GM06990 (cell line): ENCODE results near the gene STK25.

Experiments used
- DNase-seq: peaks from one replicate; pipeline ENCODE4 v3.0.0-alpha.2; 2011; ENCODE audit not compliant: insufficient read length; ENCODE audit errors: extremely low read depth
- H3K27me3 ChIP-seq: replicated peaks from 2 replicates; pipeline ENCODE4 v1.6.0; 2011; ENCODE audit warnings: low read length; ENCODE audit not compliant: control insufficient read depth, insufficient read depth
- H3K36me3 ChIP-seq: 2 replicates; pipeline ENCODE4 v1.5.1; 2011; ENCODE audit warnings: low read length; ENCODE audit not compliant: control insufficient read depth, insufficient read depth
- H3K4me3 ChIP-seq: replicated peaks from 2 replicates; pipeline ENCODE4 v1.5.1; 2011; ENCODE audit warnings: low read depth, mild to moderate bottlenecking, control low read depth, low read length
- TF ChIP-seq, protein P1 (sequence below): IDR thresholded peaks from 2 replicates; pipeline ENCODE4 v1.5.1; 2011; ENCODE audit warnings: low read length, control low read depth, mild to moderate bottlenecking, inconsistent platforms; ENCODE audit not compliant: insufficient read depth, poor library complexity, severe bottlenecking

The STK25 gene

GRCh38 chr2:241503776-241504392, 4.5 kb downstream of the STK25 start:
- peaks cover 5% of the 10 kb centered on the region for H3K36me3 ChIP-seq
- DNase-seq: no peak

GRCh38 chr2:241502281-241502680, 6.1 kb downstream of the STK25 start:
- TF ChIP-seq, protein P1, sequence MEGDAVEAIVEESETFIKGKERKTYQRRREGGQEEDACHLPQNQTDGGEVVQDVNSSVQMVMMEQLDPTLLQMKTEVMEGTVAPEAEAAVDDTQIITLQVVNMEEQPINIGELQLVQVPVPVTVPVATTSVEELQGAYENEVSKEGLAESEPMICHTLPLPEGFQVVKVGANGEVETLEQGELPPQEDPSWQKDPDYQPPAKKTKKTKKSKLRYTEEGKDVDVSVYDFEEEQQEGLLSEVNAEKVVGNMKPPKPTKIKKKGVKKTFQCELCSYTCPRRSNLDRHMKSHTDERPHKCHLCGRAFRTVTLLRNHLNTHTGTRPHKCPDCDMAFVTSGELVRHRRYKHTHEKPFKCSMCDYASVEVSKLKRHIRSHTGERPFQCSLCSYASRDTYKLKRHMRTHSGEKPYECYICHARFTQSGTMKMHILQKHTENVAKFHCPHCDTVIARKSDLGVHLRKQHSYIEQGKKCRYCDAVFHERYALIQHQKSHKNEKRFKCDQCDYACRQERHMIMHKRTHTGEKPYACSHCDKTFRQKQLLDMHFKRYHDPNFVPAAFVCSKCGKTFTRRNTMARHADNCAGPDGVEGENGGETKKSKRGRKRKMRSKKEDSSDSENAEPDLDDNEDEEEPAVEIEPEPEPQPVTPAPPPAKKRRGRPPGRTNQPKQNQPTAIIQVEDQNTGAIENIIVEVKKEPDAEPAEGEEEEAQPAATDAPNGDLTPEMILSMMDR: no peak
- H3K36me3 ChIP-seq: peaks cover 16% of the 10 kb centered on the region

More at GRCh38 chr2:241503776-241504392, 4.5 kb downstream of the STK25 start:
- Histone ChIP-seq H3K27me3 (no peaks in the 10 kb centered on the region), H3K4me3 (no peak overlapping the region)
- TF ChIP-seq, protein P1: no peak

DNA sequence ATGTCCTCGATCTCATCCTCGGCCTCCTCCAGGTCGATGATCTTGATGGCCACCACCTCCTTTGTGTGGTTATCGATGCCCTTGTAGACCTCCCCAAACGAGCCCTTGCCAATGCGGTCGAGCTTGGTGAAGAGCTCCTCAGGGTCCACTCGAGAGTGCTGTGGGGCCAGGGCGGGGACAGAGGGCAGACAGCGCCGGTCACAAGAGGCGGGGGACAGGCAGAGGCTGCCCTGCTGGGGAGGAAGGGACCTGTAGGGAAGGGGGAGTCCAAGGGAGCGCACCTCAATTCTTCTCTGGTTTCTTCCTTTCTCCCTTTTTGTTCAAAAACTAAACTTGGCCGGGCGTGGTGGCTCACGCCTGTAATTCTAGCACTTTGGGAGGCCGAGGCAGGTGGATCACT, 6.8 kb downstream of the STK25 start:
- TF ChIP-seq, protein P1: no peak
- Histone ChIP-seq H3K27me3 (no peaks in the 10 kb centered on the region), H3K36me3 (peaks cover 18% of the 10 kb centered on the region), H3K4me3 (no peak overlapping the region)
- no peak for DNase-seq

More at GRCh38 chr2:241502281-241502680, 6.1 kb downstream of the STK25 start:
- Histone ChIP-seq H3K27me3 (no peaks in the 10 kb centered on the region), H3K4me3 (no peak overlapping the region)
- no peak for DNase-seq

GRCh38 chr2:241501099-241501541, 7.3 kb downstream of the STK25 start:
- no peaks in the 10 kb centered on the region for H3K27me3 ChIP-seq
- H3K36me3 ChIP-seq: peaks cover 21% of the 10 kb centered on the region
- no peak overlapping the region for H3K4me3 ChIP-seq
- TF ChIP-seq, protein P1: no peak
- no peak for DNase-seq

GRCh38 chr2:241500431-241500975, 7.9 kb downstream of the STK25 start:
- TF ChIP-seq, protein P1: no peak
- H3K27me3 ChIP-seq: no peaks in the 10 kb centered on the region
- no peak overlapping the region for H3K4me3 ChIP-seq
- H3K36me3 ChIP-seq: peaks cover 25% of the 10 kb centered on the region
- DNase-seq: no peak

DNA sequence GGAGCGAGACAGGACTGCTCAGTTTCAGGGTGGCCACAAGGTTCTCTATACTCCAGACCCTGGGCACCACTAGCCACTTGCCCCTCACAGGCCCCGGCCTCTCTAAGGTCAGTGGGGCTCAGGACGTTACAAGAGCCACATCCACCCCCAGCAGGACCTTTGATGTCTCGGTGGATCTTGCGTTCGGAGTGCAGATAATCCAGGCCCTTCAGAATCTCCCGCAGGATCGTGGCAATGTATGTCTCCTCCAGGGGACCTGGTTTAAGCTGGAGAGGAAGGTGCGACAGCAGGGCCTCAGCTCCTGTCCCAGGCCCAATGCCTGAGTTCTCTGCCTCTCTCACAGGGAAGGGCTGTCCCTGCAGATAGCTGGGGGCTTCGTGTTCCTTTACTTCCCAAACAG, 8.4 kb downstream of the STK25 start:
- TF ChIP-seq, protein P1: no peak
- no peak for DNase-seq
- Histone ChIP-seq H3K4me3 (no peak overlapping the region), H3K36me3 (peaks cover 25% of the 10 kb centered on the region), H3K27me3 (no peaks in the 10 kb centered on the region)
